ENCODE results near the gene ZNF716.

GRCh38 chr7:57400531-57401155, 49.3 kb upstream of the ZNF716 start:
- TF ChIP-seq CTCF (conservative IDR thresholded peaks at IDR 0.05 in 1 of 2, IDR thresholded peaks at IDR 0.05 in 1 of 2; ENCODE audit: extremely low read depth in 1 of 2, insufficient read depth in 1 of 2, low read depth in 1 of 2, low read length in 2 of 2) (no peak), EZH2 (IDR thresholded peaks at IDR 0.05; ENCODE audit: borderline replicate concordance, low read length) (no peak)
